ENCODE measurements around the gene MACF1.
"Not testable (repeated sequence)": the region's sequence is repeated elsewhere in the genome, so short reads cannot be mapped to it uniquely, and the experiment has no call there.

MACF1 gene

DNA sequence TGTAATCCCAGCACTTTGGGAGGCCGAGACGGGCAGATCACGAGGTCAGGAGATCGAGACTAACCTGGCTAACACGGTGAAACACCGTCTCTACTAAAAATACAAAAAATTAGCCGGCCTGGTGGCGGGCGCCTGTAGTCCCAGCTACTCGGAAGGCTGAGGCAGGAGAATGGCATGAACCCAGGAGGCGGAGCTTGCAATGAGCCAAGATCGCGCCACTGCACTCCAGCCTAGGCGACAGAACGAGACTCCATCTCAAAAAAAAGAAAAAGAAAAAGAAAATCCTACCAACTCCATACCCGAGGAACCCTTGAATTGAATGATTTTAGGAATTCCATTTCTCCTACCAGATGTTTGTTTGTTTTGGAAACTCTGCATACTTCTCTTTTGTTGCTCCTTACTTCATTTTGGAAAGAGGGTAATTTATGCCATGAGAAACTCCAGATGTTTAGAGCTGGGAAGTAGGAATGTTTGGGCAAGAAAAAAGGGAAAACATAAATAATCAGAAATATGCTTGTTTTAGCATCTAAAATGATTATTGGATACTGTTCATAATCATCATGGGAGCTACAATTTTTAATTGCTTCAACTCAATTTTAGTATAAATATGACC, 262.7 kb downstream of the MACF1 start:
- H3K27me3 ChIP-seq (ENCODE audit: control insufficient read depth, insufficient read depth, low read length); H3K4me3 ChIP-seq (ENCODE audit: low read depth, low read length); H3K9ac ChIP-seq (ENCODE audit: low read depth, low read length); H3K9me3 ChIP-seq (ENCODE audit: control insufficient read depth, insufficient read depth, low read length); H3K4me1 ChIP-seq (ENCODE audit: control insufficient read depth, insufficient read depth, low read length); H3K27ac ChIP-seq (ENCODE audit: low read depth, low read length): not testable (repeated sequence)
- peaks cover 99% of the 10 kb centered on the region for H3K36me3 ChIP-seq (ENCODE audit: control insufficient read depth, insufficient read depth, low read length)

DNA sequence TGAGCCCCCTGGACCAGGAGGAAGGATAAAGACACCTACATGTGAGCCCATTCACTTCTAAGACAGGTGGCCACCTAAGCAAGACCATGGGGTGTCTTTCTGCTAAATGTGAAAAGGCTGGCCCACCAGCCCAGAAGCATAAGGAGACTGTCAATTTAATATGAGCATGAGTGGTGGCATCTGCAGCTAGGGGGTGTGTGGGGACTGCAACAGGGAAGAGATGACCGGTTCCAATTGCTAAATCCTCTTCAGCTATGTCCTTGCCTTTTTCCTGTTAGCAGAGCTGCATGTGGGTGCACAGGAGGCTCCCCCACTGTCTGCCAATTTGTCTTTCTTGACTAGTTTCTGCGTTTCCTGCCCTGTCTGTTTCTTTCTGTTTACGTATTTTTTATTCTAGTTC, 264.7 kb downstream of the MACF1 start:
- Histone ChIP-seq H3K27me3 (ENCODE audit: control insufficient read depth, insufficient read depth, low read length) (no peaks in the 10 kb centered on the region), H3K27ac (ENCODE audit: low read depth, low read length) (no peak overlapping the region), H3K9me3 (ENCODE audit: control insufficient read depth, insufficient read depth, low read length) (no peaks in the 10 kb centered on the region), H3K9ac (ENCODE audit: low read depth, low read length) (no peak overlapping the region), H3K4me3 (ENCODE audit: low read depth, low read length) (no peak overlapping the region), H3K4me1 (ENCODE audit: control insufficient read depth, insufficient read depth, low read length) (no peaks in the 10 kb centered on the region), H3K36me3 (ENCODE audit: control insufficient read depth, insufficient read depth, low read length) (peaks cover 97% of the 10 kb centered on the region)

DNA sequence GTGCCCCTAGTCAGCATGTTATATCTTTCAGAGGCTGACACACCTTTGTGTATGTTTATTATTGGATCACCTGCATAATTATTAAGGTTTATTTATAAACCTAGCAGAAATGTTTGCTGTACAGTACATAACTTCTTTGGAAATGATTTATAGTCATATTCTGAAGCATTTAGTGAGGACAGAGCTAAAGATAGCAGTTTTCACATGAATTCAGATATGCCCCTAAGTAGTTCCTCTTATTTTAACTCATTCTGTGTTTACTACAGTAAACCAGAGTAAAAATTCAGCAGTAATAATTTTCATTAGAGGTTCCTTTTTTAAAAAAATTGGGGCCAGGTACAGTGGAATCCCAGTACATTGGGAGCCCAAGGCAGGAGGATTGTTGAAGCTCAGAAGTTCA, 265.5 kb downstream of the MACF1 start:
- H3K9ac ChIP-seq (ENCODE audit: low read depth, low read length), result no peak overlapping the region
- H3K36me3 ChIP-seq (ENCODE audit: control insufficient read depth, insufficient read depth, low read length), result peaks cover 92% of the 10 kb centered on the region
- no peak overlapping the region for H3K27ac ChIP-seq (ENCODE audit: low read depth, low read length)
- H3K4me1 ChIP-seq (ENCODE audit: control insufficient read depth, insufficient read depth, low read length), result no peaks in the 10 kb centered on the region
- H3K9me3 ChIP-seq (ENCODE audit: control insufficient read depth, insufficient read depth, low read length), result no peaks in the 10 kb centered on the region
- no peaks in the 10 kb centered on the region for H3K27me3 ChIP-seq (ENCODE audit: control insufficient read depth, insufficient read depth, low read length)
- H3K4me3 ChIP-seq (ENCODE audit: low read depth, low read length), result no peak overlapping the region

DNA sequence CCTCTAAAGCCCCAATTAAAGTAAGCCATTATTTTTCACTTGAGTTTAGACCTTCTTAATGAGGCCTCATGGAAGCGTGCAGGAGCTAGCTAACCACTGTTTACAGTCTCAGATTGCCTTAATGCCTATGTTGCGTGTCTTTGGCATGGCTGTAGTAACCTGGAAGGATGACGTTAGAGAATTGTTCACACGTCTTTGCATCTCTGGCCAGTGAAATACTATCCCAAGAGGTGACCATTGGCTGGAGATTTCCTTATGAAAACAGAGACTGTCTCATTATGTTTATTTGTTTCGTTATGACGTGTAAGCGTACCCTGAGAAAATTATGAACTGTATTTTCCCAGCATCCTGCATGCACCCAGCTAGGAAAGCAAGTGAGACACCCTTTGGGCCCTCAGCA, 268.3 kb downstream of the MACF1 start:
- peaks cover 66% of the 10 kb centered on the region for H3K36me3 ChIP-seq (ENCODE audit: control insufficient read depth, insufficient read depth, low read length)
- H3K4me1 ChIP-seq (ENCODE audit: control insufficient read depth, insufficient read depth, low read length), result no peaks in the 10 kb centered on the region
- no peak overlapping the region for H3K4me3 ChIP-seq (ENCODE audit: low read depth, low read length)
- H3K9me3 ChIP-seq (ENCODE audit: control insufficient read depth, insufficient read depth, low read length), result no peaks in the 10 kb centered on the region
- H3K27ac ChIP-seq (ENCODE audit: low read depth, low read length), result no peak overlapping the region
- no peak overlapping the region for H3K9ac ChIP-seq (ENCODE audit: low read depth, low read length)
- H3K27me3 ChIP-seq (ENCODE audit: control insufficient read depth, insufficient read depth, low read length), result no peaks in the 10 kb centered on the region

DNA sequence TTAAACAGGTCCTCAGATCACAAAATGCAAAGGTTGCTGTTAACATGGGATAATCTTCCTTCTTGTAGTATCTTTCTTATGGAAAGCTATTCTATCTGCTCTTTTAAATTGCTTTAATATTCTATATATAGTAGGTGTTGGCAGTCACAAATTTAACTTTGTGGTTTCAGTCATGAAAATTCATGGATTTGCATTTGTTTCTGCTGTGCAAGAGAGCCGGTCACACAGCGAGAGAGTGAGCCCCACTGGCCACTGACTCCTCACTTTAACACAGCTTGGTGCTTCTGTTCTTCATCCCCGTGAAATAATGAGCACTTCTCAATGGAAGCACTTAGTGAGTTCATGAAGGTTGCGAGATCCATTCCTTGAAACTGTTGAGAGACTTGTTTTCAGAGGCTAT, 268.8 kb downstream of the MACF1 start:
- no peak overlapping the region for H3K27ac ChIP-seq (ENCODE audit: low read depth, low read length)
- H3K27me3 ChIP-seq (ENCODE audit: control insufficient read depth, insufficient read depth, low read length), result no peaks in the 10 kb centered on the region
- no peak overlapping the region for H3K9ac ChIP-seq (ENCODE audit: low read depth, low read length)
- peaks cover 61% of the 10 kb centered on the region for H3K36me3 ChIP-seq (ENCODE audit: control insufficient read depth, insufficient read depth, low read length)
- H3K4me1 ChIP-seq (ENCODE audit: control insufficient read depth, insufficient read depth, low read length), result no peaks in the 10 kb centered on the region
- H3K4me3 ChIP-seq (ENCODE audit: low read depth, low read length), result no peak overlapping the region
- H3K9me3 ChIP-seq (ENCODE audit: control insufficient read depth, insufficient read depth, low read length), result no peaks in the 10 kb centered on the region

DNA sequence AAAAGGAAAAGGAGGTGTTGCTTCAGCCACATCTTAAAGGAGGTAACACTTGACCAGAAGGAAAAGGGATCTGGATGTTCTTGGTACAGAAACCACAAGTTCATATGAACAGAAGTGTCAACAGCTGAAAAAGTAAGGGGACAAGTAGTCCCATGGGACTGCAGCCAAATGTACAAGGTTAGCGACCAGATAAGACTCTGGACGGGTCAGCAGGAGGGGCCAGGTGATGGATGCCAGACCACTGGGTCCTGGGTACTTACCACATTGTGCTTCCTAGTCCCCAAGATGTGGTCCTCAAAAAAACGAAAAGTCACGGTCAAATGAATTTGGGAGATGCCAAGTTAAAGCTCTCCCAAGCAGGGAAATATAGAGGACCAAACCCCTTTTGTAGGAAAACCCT, 270.3 kb downstream of the MACF1 start:
- peaks cover 57% of the 10 kb centered on the region for H3K36me3 ChIP-seq (ENCODE audit: control insufficient read depth, insufficient read depth, low read length)
- H3K9me3 ChIP-seq (ENCODE audit: control insufficient read depth, insufficient read depth, low read length), result no peaks in the 10 kb centered on the region
- H3K4me1 ChIP-seq (ENCODE audit: control insufficient read depth, insufficient read depth, low read length), result no peaks in the 10 kb centered on the region
- H3K27me3 ChIP-seq (ENCODE audit: control insufficient read depth, insufficient read depth, low read length), result no peaks in the 10 kb centered on the region
- no peak overlapping the region for H3K9ac ChIP-seq (ENCODE audit: low read depth, low read length)
- no peak overlapping the region for H3K4me3 ChIP-seq (ENCODE audit: low read depth, low read length)
- no peak overlapping the region for H3K27ac ChIP-seq (ENCODE audit: low read depth, low read length)

DNA sequence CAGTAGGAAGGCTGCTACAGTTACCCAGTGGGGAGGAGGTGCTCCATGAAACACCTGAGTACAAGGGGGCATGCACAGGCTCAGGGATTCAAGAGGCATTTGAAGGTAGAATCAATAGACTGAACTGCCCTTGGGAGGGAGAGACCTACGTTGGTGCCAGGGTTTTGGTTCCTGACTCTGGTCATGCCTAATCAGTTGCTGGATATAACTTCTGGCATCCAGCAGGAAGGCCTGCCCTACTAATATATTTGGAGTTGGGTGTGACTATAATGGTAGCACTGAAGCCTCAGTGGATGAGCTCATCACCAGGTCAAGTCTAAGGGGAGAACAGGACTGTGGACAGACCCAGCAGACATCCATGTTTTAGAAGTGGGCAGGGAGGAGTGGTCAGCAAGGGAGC, 271.1 kb downstream of the MACF1 start:
- H3K27ac ChIP-seq (ENCODE audit: low read depth, low read length); H3K9me3 ChIP-seq (ENCODE audit: control insufficient read depth, insufficient read depth, low read length); H3K27me3 ChIP-seq (ENCODE audit: control insufficient read depth, insufficient read depth, low read length); H3K4me1 ChIP-seq (ENCODE audit: control insufficient read depth, insufficient read depth, low read length); H3K4me3 ChIP-seq (ENCODE audit: low read depth, low read length); H3K9ac ChIP-seq (ENCODE audit: low read depth, low read length): not testable (repeated sequence)
- peaks cover 57% of the 10 kb centered on the region for H3K36me3 ChIP-seq (ENCODE audit: control insufficient read depth, insufficient read depth, low read length)

DNA sequence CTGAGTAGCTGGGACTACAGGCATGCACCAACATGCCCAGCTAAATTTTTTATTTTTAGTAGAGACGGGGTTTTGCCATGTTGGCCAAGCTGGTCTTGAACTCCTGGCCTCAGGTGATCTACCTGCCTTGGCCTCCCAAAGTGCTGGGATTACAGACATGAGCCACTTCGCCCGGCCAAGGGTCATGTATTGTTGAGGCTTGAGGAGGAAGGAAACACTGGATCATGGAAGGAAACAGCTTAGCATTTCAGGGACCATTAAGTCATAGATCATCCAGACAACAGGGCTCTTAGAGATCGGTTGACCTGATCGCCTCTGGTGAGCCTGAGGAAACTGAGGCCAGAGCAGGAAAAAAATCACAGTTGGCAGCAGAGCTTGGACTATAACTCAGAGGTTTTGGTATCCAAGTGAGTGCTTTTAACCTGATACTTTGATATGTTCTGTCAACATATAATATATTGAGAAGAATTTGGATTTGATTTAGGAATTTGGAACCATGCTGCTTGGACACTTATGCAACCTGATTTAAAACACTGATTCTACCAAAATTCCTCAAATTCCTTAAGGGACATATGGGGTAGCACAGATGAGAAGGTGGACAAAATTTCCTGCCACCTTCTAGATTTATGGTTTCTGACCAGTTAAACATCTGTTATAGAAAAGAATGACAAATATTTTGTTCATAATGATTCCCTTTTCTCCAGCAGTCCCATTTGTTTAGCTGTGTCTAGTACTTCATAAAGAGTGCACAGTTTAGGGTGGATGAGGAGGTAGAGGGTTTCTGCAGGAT, 273.8 kb downstream of the MACF1 start:
- H3K36me3 ChIP-seq (ENCODE audit: control insufficient read depth, insufficient read depth, low read length), result peaks cover 51% of the 10 kb centered on the region
- no peaks in the 10 kb centered on the region for H3K4me1 ChIP-seq (ENCODE audit: control insufficient read depth, insufficient read depth, low read length)
- H3K9ac ChIP-seq (ENCODE audit: low read depth, low read length), result no peak overlapping the region
- H3K4me3 ChIP-seq (ENCODE audit: low read depth, low read length), result no peak overlapping the region
- no peaks in the 10 kb centered on the region for H3K9me3 ChIP-seq (ENCODE audit: control insufficient read depth, insufficient read depth, low read length)
- H3K27ac ChIP-seq (ENCODE audit: low read depth, low read length), result no peak overlapping the region
- H3K27me3 ChIP-seq (ENCODE audit: control insufficient read depth, insufficient read depth, low read length), result no peaks in the 10 kb centered on the region

DNA sequence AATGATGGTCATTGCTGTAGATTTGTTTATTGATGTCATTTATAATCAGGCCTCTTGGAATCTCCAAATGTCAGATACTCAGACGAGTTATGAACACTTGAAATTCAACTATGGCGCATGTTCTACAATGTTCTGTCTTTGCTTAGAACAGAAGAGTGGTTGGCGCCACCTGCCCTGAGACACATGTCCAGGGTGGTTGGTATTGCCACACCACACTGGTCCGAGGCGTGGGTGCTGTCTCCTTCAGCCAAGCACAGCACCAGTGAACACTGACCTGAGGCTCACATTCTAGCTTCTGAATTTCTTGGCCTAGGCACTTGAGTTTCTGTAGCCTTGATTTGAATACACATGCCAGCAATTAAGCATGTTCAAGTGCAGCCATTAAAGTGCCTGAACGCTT, 276.8 kb downstream of the MACF1 start:
- Histone ChIP-seq H3K27me3 (ENCODE audit: control insufficient read depth, insufficient read depth, low read length) (no peaks in the 10 kb centered on the region), H3K4me1 (ENCODE audit: control insufficient read depth, insufficient read depth, low read length) (no peaks in the 10 kb centered on the region), H3K9ac (ENCODE audit: low read depth, low read length) (no peak overlapping the region), H3K9me3 (ENCODE audit: control insufficient read depth, insufficient read depth, low read length) (no peaks in the 10 kb centered on the region), H3K36me3 (ENCODE audit: control insufficient read depth, insufficient read depth, low read length) (peaks cover 66% of the 10 kb centered on the region), H3K27ac (ENCODE audit: low read depth, low read length) (no peak overlapping the region), H3K4me3 (ENCODE audit: low read depth, low read length) (no peak overlapping the region)

DNA sequence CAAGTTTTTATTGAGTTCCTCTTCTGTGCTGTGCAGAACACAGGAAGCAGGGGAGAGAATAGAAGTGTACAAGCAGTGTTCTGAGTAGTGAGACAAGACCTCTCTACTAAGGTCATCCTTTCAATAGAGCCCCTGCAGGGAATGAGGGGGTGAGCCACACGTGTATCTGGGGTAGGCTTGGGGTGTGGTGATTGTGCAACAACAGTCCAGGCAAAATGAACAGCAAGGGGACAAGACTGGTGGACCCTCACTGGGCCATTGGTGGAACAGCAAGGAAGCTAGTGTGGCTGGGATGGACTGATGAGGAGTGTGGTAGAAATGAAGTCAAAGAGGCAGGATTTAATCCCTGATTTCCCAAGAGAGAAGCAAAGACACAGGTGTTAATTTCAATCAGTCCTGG, 278.8 kb downstream of the MACF1 start:
- Histone ChIP-seq H3K4me3 (ENCODE audit: low read depth, low read length) (no peak overlapping the region), H3K9me3 (ENCODE audit: control insufficient read depth, insufficient read depth, low read length) (no peaks in the 10 kb centered on the region), H3K36me3 (ENCODE audit: control insufficient read depth, insufficient read depth, low read length) (peaks cover 82% of the 10 kb centered on the region)

DNA sequence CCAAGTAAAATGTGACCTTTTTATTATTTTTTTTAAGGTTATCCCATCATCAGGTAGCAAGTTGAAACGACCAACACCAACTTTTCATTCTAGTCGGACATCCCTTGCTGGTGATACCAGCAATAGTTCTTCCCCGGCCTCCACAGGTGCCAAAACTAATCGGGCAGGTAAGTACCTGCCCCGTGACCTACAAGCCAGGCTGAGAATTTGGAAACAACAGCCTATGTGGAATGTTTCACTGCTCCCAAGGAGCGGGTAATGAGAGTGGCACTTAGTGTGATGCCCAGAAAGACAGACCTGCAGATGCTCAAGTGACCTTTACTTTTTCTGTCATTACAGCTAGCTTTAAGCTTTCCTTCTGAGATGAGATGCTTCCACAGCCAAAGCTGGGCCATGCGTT, 280.1 kb downstream of the MACF1 start:
- Histone ChIP-seq H3K9ac (ENCODE audit: low read depth, low read length) (no peak overlapping the region), H3K4me1 (ENCODE audit: control insufficient read depth, insufficient read depth, low read length) (no peaks in the 10 kb centered on the region), H3K27me3 (ENCODE audit: control insufficient read depth, insufficient read depth, low read length) (peaks cover 4% of the 10 kb centered on the region; the same call in 1 of the 2 replicates), H3K36me3 (ENCODE audit: control insufficient read depth, insufficient read depth, low read length) (peaks cover 74% of the 10 kb centered on the region), H3K4me3 (ENCODE audit: low read depth, low read length) (no peak overlapping the region), H3K27ac (ENCODE audit: low read depth, low read length) (no peak overlapping the region), H3K9me3 (ENCODE audit: control insufficient read depth, insufficient read depth, low read length) (no peaks in the 10 kb centered on the region)

More for the DNA sequence above, 278.8 kb downstream of the MACF1 start:
- Histone ChIP-seq H3K9ac (ENCODE audit: low read depth, low read length) (no peak overlapping the region), H3K27ac (ENCODE audit: low read depth, low read length) (no peak overlapping the region), H3K4me1 (ENCODE audit: control insufficient read depth, insufficient read depth, low read length) (no peaks in the 10 kb centered on the region), H3K27me3 (ENCODE audit: control insufficient read depth, insufficient read depth, low read length) (no peaks in the 10 kb centered on the region)
